Liver (tissue), 9 donors: ENCODE data around the gene NTN1. TPM values are rescaled to one million over a fixed set of nuclear protein-coding genes. Genes with fewer than 3 reads are reported as not detected.

Experiments used
- DNase-seq: peaks from one replicate; pipeline ENCODE4 v3.0.0-alpha.2; 2017; ENCODE audit warnings: low spot score
- H3K27ac ChIP-seq, 2 donors: one replicate each; pipeline ENCODE4 v1.7.0; 2013; ENCODE audit warnings: inconsistent platforms in 2 of 2, low read length in 2 of 2, control low read depth in 1 of 2, low read depth in 1 of 2, mild to moderate bottlenecking in 1 of 2
- H3K27me3 ChIP-seq, 4 donors: one replicate each; pipeline versions ENCODE4 v1.6.1 to v1.7.0; 2013; ENCODE audit warnings: low read length in 3 of 4, inconsistent platforms in 1 of 4, mild to moderate bottlenecking in 1 of 4, moderate library complexity in 1 of 4; ENCODE audit not compliant: control insufficient read depth in 4 of 4, insufficient read depth in 4 of 4
- H3K36me3 ChIP-seq, 4 donors: one replicate each; pipeline versions ENCODE4 v1.6.1 to v1.7.0; 2013; ENCODE audit warnings: low read length in 3 of 4, mild to moderate bottlenecking in 3 of 4, low read depth in 1 of 4, moderate library complexity in 1 of 4; ENCODE audit not compliant: control insufficient read depth in 4 of 4, insufficient read depth in 3 of 4
- H3K4me1 ChIP-seq, 4 donors: one replicate each; pipeline versions ENCODE4 v1.6.1 to v1.7.0; 2013; ENCODE audit warnings: low read length in 3 of 4, mild to moderate bottlenecking in 3 of 4, moderate library complexity in 1 of 4; ENCODE audit not compliant: control insufficient read depth in 4 of 4, insufficient read depth in 4 of 4
- H3K4me3 ChIP-seq, 3 donors: one replicate each; pipeline versions ENCODE4 v1.6.1 to v1.7.0; 2013; ENCODE audit warnings: low read length in 3 of 3, control low read depth in 1 of 3, low read depth in 1 of 3, mild to moderate bottlenecking in 1 of 3
- H3K9ac ChIP-seq, 2 donors: one replicate each; pipeline ENCODE4 v1.7.0; 2013; ENCODE audit warnings: low read length in 2 of 2, mild to moderate bottlenecking in 2 of 2, moderate library complexity in 2 of 2, control low read depth in 1 of 2, low read depth in 1 of 2
- H3K9me3 ChIP-seq, 4 donors: one replicate each; pipeline versions ENCODE4 v1.6.1 to v1.7.0; 2013; ENCODE audit warnings: low read length in 3 of 4; ENCODE audit not compliant: control insufficient read depth in 4 of 4
- EGR1 ChIP-seq, 2 donors: IDR thresholded peaks; 2 replicates each; pipeline ENCODE4 v1.6.1; 2016 to 2018; ENCODE audit warnings: antibody characterized with exemption in 2 of 2, low read depth in 2 of 2
- FOXA1 ChIP-seq: IDR thresholded peaks from 2 replicates; pipeline ENCODE4 v1.6.1; 2016; ENCODE audit warnings: antibody characterized with exemption
- FOXA2 ChIP-seq: IDR thresholded peaks from 2 replicates; pipeline ENCODE4 v1.6.1; 2016; ENCODE audit warnings: antibody characterized with exemption
- GABPA ChIP-seq, 2 donors: IDR thresholded peaks in 1 of 2; conservative IDR thresholded peaks in 1 of 2; 2 replicates each; pipeline ENCODE4 v1.6.1; 2016; ENCODE audit warnings: antibody characterized with exemption in 2 of 2, mild to moderate bottlenecking in 1 of 2, moderate library complexity in 1 of 2
- HNF4A ChIP-seq, 2 donors: conservative IDR thresholded peaks; 2 replicates each; pipeline ENCODE4 v1.6.1; 2016; ENCODE audit warnings: antibody characterized with exemption in 2 of 2, mild to moderate bottlenecking in 2 of 2
- JUND ChIP-seq, 2 donors: IDR thresholded peaks; 2 replicates each; pipeline ENCODE4 v1.6.1; 2016; ENCODE audit warnings: antibody characterized with exemption in 2 of 2
- RAD21 ChIP-seq, 2 donors: IDR thresholded peaks; 2 replicates each; pipeline ENCODE4 v1.6.1; 2016; ENCODE audit warnings: antibody characterized with exemption in 2 of 2, mild to moderate bottlenecking in 2 of 2
- RXRA ChIP-seq, 2 donors: IDR thresholded peaks; 2 replicates each; pipeline ENCODE4 v1.6.1; 2017 to 2018; ENCODE audit warnings: antibody characterized with exemption in 2 of 2, mild to moderate bottlenecking in 1 of 2
- TAF1 ChIP-seq: conservative IDR thresholded peaks from 2 replicates; pipeline ENCODE4 v1.6.1; 2016; ENCODE audit warnings: antibody characterized with exemption, mild to moderate bottlenecking
- YY1 ChIP-seq: IDR thresholded peaks from 2 replicates; pipeline ENCODE4 v1.6.1; 2016; ENCODE audit warnings: antibody characterized with exemption, mild to moderate bottlenecking
- ZBTB33 ChIP-seq: IDR thresholded peaks from 2 replicates; pipeline ENCODE4 v1.6.1; 2016; ENCODE audit warnings: antibody characterized with exemption
- WGBS: extraction: QIAGEN DNeasy Blood & Tissue Kit; methylation state at CpG from one replicate; pipeline ENCODE4 v1.1.7; 2013; 5-methylcytosine and 5-hydroxymethylcytosine counted together
- polyA plus RNA-seq, 2 donors: library from polyadenylated mRNA; stranded (reverse) in 1 of 2; unstranded in 1 of 2; fragments of 200-250 nt in 1 of 2; fragments of >200 nt in 1 of 2; fragmentation: Nextera tagmentation in 1 of 2; extraction: Ambion mirVana in 1 of 2; gene quantifications; one replicate each; pipeline versions ENCODE4 v1.2.1 to v1.2.3, GENCODE V29; 2013 to 2015
- total RNA-seq, 2 donors: library from RNA; depleted of rRNA; stranded (reverse); fragments of >200 nt; gene quantifications; one replicate each; pipeline ENCODE4 v1.2.3, GENCODE V29; 2014
- TF ChIP-seq, protein P1 (sequence below): IDR thresholded peaks from 2 replicates; pipeline ENCODE4 v1.6.1; 2016; ENCODE audit warnings: antibody characterized with exemption, mild to moderate bottlenecking
- TF ChIP-seq, protein P2 (sequence below): fragments of 150-350 bp; IDR thresholded peaks from 2 replicates; pipeline ENCODE4 v1.5.1; 2017; ENCODE audit warnings: improper control_type of control experiment, low read depth, low read length; ENCODE audit not compliant: missing input control
- TF ChIP-seq, protein P3 (sequence below): IDR thresholded peaks from 2 replicates; pipeline ENCODE4 v1.6.1; 2016; ENCODE audit warnings: antibody characterized with exemption
- donor health status: healthy.
- donor health status: healthy.
- donor health status: healthy.
- donor health status: healthy.
- donor health status: healthy.

The NTN1 gene
- total and polyA plus RNA-seq, 4 donors, result 0.14 to 8.7 (median 4.3) TPM

- no peak for DNase-seq
These were observed 69.4 kb downstream of the NTN1 start for GRCh38 chr17:9090641-9091096.

More at GRCh38 chr17:9090641-9091096, 69.4 kb downstream of the NTN1 start:
- Histone ChIP-seq H3K27me3 (no peaks in the 10 kb centered on the region), H3K36me3 (no peaks in the 10 kb centered on the region), H3K9ac (no peak overlapping the region), H3K27ac (no peak overlapping the region), H3K9me3 (no peaks in the 10 kb centered on the region), H3K4me1 (peaks cover under 1 to 16% (median 10%) of the 10 kb centered on the region in 4 donors), H3K4me3 (no peak overlapping the region)
- 72% methylated on average over 9 of the region's 9 CpGs for WGBS
- TF ChIP-seq, protein P1, sequence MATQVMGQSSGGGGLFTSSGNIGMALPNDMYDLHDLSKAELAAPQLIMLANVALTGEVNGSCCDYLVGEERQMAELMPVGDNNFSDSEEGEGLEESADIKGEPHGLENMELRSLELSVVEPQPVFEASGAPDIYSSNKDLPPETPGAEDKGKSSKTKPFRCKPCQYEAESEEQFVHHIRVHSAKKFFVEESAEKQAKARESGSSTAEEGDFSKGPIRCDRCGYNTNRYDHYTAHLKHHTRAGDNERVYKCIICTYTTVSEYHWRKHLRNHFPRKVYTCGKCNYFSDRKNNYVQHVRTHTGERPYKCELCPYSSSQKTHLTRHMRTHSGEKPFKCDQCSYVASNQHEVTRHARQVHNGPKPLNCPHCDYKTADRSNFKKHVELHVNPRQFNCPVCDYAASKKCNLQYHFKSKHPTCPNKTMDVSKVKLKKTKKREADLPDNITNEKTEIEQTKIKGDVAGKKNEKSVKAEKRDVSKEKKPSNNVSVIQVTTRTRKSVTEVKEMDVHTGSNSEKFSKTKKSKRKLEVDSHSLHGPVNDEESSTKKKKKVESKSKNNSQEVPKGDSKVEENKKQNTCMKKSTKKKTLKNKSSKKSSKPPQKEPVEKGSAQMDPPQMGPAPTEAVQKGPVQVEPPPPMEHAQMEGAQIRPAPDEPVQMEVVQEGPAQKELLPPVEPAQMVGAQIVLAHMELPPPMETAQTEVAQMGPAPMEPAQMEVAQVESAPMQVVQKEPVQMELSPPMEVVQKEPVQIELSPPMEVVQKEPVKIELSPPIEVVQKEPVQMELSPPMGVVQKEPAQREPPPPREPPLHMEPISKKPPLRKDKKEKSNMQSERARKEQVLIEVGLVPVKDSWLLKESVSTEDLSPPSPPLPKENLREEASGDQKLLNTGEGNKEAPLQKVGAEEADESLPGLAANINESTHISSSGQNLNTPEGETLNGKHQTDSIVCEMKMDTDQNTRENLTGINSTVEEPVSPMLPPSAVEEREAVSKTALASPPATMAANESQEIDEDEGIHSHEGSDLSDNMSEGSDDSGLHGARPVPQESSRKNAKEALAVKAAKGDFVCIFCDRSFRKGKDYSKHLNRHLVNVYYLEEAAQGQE, result no peak
- TF ChIP-seq RAD21 (IDR thresholded peaks at IDR 0.05) (no peak), RXRA (IDR thresholded peaks at IDR 0.05) (no peak), GABPA (IDR thresholded peaks at IDR 0.05 in 1 of 2, conservative IDR thresholded peaks at IDR 0.05 in 1 of 2) (no peak), FOXA1 (no peak), EGR1 (IDR thresholded peaks at IDR 0.05; ENCODE audit: low read depth in 2 of 2) (no peak), ZBTB33 (no peak), TAF1 (no peak), JUND (IDR thresholded peaks at IDR 0.05) (no peak), YY1 (no peak), HNF4A (conservative IDR thresholded peaks at IDR 0.05) (no peak), FOXA2 (no peak)
- TF ChIP-seq, protein P2, sequence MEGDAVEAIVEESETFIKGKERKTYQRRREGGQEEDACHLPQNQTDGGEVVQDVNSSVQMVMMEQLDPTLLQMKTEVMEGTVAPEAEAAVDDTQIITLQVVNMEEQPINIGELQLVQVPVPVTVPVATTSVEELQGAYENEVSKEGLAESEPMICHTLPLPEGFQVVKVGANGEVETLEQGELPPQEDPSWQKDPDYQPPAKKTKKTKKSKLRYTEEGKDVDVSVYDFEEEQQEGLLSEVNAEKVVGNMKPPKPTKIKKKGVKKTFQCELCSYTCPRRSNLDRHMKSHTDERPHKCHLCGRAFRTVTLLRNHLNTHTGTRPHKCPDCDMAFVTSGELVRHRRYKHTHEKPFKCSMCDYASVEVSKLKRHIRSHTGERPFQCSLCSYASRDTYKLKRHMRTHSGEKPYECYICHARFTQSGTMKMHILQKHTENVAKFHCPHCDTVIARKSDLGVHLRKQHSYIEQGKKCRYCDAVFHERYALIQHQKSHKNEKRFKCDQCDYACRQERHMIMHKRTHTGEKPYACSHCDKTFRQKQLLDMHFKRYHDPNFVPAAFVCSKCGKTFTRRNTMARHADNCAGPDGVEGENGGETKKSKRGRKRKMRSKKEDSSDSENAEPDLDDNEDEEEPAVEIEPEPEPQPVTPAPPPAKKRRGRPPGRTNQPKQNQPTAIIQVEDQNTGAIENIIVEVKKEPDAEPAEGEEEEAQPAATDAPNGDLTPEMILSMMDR, result no peak
- TF ChIP-seq, protein P3, sequence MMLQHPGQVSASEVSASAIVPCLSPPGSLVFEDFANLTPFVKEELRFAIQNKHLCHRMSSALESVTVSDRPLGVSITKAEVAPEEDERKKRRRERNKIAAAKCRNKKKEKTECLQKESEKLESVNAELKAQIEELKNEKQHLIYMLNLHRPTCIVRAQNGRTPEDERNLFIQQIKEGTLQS, result no peak
